Measurements from ENCODE around the gene PARD3.

PARD3 gene

GRCh38 chr10:34689053-34689452 is 126.0 kb downstream of the PARD3 start:
- no peak for DNase-seq (ENCODE audit: low spot score)

DNA sequence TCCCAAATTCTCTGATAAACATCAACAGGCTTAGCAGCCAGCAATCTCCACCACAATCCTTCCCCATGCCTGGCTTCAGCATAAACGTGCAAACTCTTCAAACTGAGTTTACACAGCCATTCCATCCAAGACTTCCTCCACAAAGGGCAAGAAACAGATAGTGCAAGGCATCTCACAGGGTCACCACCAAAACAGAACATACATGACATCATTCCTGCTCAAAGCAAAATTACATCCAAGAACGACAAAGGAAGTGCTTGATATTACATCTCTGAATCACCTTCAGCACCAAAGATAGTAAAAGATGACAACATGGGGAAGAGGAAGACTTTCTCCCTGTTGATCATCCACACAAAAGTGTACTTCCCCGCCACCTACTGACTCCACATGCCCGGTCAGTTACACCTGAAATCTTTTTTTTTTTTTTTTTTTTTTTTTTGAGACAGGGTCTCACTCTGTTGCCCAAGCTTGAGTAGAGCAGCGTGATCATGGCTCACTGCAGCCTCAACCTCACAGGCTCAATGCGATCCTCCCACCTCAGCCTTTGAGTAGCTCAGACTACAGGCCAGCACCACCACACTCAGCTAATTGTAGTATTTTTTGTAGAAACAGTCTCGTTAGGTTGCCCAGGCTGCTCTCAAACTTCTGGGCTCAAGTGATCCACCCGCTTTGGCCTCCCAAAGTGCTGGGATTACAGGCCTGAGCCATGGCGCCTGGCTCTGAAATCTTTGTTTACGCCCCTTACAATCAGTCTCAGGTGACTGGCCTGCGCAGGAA is 127.5 kb downstream of the PARD3 start:
- DNase-seq (ENCODE audit: low spot score), result no peak

GRCh38 chr10:34682580-34682979 is 132.5 kb downstream of the PARD3 start:
- DNase-seq (ENCODE audit: low spot score), result no peak

- no peak for DNase-seq (ENCODE audit: low spot score)
Observed at GRCh38 chr10:34681933-34682332, 133.2 kb downstream of the PARD3 start.

- DNase-seq (ENCODE audit: low spot score), result no peak
Observed at GRCh38 chr10:34679177-34679576, 135.9 kb downstream of the PARD3 start.

GRCh38 chr10:34677591-34677990 is 137.5 kb downstream of the PARD3 start:
- DNase-seq (ENCODE audit: low spot score), result no peak

DNA sequence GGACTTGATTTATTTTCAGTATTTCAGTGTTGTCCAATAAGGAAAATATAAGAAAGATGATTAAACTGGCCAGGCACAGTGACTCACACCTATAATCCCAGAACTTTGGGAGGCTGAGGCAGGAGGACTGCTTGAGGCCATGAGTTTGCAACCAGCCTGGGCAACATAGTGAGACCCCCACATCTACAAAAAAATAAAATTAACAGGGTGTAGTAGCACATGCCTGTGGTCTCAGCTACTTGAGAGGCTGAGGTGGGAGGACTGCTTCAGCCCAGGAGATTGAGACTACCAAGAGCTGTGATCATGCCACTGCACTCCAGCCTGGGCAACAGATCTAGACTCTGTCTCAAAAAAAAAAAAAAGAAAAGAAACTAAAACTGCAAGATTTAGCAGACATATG is 138.0 kb downstream of the PARD3 start:
- no peak for DNase-seq (ENCODE audit: low spot score)

- no peak for DNase-seq (ENCODE audit: low spot score)
Observed at GRCh38 chr10:34674176-34674575, 140.9 kb downstream of the PARD3 start.

DNA sequence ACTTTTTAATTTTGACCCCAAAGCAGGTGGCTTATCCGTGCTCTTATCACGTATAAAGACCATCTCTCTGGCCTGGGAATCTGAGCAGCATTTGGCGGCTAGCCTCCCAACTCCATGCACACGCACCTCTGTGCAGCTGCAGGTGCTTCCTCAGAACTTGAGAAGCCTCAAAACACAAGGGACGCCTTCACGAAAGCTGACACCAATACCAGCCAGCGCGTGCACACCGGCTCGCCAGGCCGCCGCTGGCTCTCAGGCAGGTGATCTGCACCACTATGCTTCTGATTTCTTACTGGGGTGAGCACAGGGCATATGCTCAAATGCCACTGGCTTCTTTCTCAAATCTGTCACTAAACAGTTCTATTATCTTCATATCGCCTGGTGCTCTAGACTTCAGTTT is 145.0 kb downstream of the PARD3 start:
- no peak for DNase-seq (ENCODE audit: low spot score)

- DNase-seq (ENCODE audit: low spot score), result no peak
Observed at GRCh38 chr10:34669079-34669478, 146.0 kb downstream of the PARD3 start.

DNA sequence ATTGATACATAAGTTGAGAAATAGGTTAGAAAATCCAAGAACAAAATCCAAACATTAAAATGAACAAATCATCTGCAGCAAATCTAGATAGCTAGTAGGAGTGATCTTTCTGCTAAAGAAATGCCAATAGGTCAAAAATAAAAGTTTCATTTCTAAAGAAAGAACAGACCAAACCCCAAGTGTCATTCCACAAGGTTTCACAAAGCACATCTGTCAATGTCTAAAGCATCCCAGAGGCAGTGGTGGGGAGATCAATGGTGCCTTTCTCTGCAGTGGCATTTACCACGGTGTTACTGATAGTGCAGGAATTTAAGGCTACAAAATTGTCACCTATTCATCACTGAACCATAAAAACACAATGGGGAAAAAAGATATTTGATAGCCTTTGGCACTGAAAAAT is 147.9 kb downstream of the PARD3 start:
- DNase-seq (ENCODE audit: low spot score), result no peak

DNA sequence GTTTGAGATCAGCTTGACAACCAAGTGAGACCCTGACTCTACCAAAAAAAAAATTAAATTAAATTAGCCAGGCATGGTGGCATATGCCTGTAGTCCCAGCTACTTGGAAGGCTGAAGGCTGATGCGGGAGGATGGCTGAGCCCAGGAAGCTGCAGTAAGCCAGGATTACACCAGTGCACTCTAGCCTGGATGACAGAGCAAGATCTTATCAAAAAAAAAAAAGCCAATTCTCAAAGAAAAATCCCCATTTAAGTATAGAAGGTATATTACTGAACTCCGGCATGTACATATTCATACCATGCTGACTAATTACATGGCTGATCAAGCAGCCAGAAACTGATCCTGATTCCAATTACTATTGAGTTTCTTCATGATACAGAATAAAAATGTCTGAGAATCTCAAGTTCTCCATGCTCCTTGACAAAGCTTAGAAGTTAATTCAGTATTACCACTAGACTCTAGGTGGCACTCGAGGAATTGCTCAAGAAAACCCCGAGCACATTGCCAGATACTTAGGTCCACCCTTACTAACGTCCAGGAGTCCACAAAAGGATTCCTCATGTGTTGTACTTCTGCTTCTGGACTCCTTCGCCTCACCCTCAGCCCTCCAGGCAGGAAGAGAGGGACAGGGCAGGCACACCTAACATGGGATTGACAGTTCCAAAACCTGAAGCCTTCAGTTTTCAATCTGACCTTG is 148.9 kb downstream of the PARD3 start:
- DNase-seq (ENCODE audit: low spot score), result peak; percentile 42

DNA sequence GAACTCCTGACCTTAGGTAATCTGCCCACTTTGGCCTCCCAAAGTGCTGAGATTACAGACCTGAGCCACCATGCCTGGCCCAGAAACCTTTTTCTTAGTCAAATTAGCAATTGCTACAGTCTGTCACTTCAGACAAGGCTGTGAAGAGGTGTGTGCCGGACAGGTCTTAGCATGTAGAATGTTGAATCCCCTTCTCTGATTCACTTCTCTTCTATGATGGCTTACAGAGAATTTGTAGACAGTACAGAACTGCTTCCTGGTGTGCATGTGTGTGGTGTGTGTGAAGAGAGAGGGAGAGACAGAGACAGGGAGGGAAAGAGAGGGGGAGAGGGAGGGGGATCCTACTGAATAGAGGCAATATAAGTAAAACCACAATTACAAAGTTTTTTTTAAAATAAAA is 150.4 kb downstream of the PARD3 start:
- no peak for DNase-seq (ENCODE audit: low spot score)

DNA sequence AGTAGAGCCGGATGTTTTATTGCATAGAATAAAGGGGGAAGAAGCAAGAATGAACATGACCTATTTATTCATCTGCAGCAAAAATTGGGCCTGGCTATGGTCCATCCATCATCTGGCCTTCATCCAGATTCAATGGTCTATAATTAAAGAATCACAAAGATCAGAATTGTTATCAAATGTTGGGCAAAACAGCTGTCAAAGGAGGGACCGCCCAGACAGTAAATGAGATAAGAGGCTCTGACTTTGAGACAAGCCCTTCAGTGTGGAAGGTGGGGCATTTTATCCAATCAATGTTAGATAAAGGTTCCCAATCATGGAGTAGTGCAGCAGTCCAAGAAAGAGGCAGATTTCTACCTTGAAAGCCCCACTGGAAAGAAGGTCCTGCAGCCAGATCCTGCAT is 153.5 kb downstream of the PARD3 start:
- no peak for DNase-seq (ENCODE audit: low spot score)

- DNase-seq (ENCODE audit: low spot score), result no peak
Observed at GRCh38 chr10:34658934-34659333, 156.2 kb downstream of the PARD3 start.

- no peak for DNase-seq (ENCODE audit: low spot score)
Observed at GRCh38 chr10:34656661-34657060, 158.4 kb downstream of the PARD3 start.

- peak; percentile 22 for DNase-seq (ENCODE audit: low spot score)
Observed at GRCh38 chr10:34655286-34656170, 159.6 kb downstream of the PARD3 start.

DNA sequence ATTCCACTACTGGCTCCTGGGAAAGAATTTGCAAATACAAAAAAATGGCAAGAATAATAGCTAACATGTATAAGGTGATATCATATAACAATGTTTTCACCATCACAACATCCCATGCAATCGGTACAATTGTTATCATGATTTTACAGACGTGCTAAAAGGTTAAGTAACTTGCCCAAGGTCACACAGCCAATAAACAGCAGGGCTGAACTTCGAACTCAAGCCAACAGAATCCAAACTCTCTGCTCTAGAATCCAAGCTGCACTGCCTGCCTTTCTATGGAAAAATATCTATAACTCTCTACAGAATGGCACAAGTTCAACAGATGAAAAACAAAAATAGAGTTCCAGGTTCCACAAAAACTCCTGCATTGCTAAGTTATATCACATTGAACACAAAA is 160.9 kb downstream of the PARD3 start:
- DNase-seq (ENCODE audit: low spot score), result no peak

DNA sequence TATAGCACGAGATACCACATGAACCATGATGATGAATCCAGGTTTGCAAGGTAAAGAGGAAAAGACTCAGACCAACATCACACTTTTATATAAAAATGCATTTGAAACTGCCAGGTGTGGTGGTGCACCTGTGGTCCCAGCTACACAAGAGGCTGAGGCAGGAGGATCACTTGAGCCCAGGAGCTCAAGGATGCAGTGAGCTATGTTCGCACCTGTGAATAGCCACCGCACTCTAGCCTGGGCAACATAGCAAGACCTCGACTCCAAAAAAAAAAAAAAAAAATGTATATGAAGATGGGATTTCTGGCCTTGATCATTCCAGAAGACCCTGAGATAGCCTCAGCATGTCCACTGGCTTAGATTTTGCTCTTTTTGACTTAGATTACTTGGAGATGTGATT is 161.6 kb downstream of the PARD3 start:
- DNase-seq (ENCODE audit: low spot score), result no peak

DNA sequence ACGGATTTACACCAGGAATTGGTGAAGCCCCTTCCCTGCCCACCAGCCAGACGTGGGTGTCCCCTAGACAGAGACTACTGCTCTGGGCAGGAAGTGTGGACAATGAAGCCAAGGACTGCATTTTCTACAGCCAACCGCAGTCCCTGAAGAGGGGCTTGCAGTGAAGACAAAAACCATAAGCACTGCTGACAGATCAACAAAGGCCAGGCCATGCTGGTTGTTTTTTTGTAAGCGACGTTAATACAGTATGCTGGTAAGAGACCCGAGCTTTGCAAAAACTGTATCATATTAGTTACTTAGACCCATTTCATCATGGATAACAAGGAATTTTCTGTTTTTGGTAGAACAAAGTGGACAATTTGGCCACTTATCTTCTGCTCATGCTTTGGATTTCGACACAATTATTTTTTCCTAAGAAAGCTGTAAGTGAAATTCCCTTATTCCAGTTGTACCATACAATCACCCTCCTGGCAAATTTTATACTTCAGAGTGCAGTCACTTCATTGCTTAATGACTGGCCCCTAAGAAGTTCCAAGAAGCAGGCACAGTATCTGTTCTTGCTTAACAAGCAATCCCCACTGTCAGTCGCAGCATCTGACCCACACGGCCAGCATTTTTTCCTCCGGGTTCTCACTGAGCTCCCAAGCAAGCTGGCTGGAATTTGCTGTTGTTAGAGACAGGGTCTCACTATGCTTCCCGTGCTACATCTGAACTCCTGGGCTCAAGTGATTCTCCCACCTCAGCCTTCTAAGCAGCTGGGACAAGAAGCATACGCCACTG is 163.5 kb downstream of the PARD3 start:
- no peak for DNase-seq (ENCODE audit: low spot score)

- DNase-seq (ENCODE audit: low spot score), result no peak
Observed at GRCh38 chr10:34650156-34650555, 164.9 kb downstream of the PARD3 start.

DNA sequence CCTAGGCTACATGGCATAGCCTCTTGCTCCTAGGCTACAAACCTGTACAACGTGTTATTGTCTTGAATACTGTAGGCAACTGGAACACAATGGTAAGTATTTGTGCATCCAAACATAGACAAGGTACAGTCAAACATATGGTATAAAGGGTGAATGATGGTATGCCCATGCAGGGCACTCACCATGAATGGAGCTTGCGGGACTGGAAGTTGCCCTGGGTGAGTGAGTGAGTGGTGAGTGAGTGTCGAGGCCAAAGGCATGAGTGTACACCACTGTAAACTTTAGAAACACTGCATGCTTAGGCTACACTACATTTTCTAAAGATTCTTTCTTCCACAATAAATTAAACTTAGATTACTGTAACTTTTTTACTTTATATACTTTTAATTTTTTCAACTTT is 165.7 kb downstream of the PARD3 start:
- DNase-seq (ENCODE audit: low spot score), result no peak

All from globus pallidus (tissue), 1 donor.